T-helper 1 cell treated with Interleukin-12 subunit alpha and Interleukin-12 subunit beta and Interleukin-4 antibody, amounts not matched to agents 30 ng/mL and 1 ng/mL, for 36 hours (primary cell): ENCODE data around the gene ITPR2. TPM values are rescaled to one million over a fixed set of nuclear protein-coding genes. Genes with fewer than 3 reads are reported as not detected.
"Not testable (repeated sequence)": the region's sequence is repeated elsewhere in the genome, so short reads cannot be mapped to it uniquely, and the experiment has no call there.

ENCODE experiments used
- intact Hi-C: fragments of 100-400 bp; cut with micrococcal nuclease; formaldehyde crosslinking; loops from one replicate; pipeline ENCODE4 v1.15.1; 2024
- total RNA-seq: library from RNA; stranded (reverse); gene quantifications from 2 replicates; pipeline ENCODE4 v1.2.3, GENCODE V29; 2022

ITPR2 gene
- total RNA-seq, 1 donor from 2014 or later, result 60.9 TPM

DNA sequence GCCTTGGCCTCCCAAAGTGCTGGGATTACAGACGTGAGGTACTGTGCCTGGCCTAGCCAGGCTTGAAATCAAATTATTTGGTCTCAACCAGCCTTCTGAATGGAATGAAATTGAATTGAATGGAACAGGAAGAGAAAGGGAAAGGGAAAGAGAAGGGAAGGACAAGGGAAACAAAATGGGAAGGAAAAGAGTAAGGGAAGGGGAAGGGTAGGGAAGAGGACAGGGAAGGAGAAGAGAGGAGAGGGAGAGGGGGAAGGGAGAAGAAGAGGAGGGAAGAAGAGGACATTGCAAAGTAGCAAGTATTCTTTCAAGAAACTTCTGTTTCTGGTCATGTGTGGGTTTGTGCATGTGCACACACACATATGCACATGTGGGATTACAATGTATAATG, 97.8 kb downstream of the ITPR2 start:
- intact Hi-C loops, result no loop called here

DNA sequence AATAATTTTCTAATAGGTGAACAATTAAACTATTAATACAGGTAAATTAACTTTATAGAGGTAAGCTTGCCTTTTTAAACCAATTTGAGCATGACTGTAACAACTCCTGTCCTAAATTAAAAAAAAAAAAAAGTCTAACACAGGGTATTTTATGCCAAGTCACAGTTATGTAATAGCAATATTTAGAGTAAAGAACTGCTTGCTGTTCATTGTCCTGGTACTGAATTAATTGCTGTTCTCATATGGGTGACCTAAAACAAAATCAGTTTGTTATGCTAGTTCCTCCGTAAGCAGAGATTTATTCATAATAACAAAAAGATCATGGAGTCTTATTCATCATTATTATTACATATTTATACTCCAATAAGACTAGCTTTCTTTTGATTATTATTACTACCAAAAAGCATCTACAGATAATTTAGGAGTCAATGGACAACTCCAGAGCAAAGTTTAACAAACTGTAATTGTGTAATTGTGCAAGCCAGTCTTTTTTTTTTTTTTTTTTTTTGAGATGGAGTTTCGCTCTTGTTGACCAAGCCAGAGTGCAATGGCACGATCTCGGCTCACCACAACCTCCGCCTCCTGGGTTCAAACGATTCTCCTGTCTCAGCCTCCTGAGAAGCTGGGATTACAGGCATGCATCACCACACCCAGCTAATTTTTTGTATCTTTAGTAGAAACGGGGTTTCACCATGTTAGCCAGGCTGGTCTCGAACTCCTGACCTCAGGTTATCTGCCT, 98.3 kb downstream of the ITPR2 start:
- intact Hi-C loops, result no loop called here

DNA sequence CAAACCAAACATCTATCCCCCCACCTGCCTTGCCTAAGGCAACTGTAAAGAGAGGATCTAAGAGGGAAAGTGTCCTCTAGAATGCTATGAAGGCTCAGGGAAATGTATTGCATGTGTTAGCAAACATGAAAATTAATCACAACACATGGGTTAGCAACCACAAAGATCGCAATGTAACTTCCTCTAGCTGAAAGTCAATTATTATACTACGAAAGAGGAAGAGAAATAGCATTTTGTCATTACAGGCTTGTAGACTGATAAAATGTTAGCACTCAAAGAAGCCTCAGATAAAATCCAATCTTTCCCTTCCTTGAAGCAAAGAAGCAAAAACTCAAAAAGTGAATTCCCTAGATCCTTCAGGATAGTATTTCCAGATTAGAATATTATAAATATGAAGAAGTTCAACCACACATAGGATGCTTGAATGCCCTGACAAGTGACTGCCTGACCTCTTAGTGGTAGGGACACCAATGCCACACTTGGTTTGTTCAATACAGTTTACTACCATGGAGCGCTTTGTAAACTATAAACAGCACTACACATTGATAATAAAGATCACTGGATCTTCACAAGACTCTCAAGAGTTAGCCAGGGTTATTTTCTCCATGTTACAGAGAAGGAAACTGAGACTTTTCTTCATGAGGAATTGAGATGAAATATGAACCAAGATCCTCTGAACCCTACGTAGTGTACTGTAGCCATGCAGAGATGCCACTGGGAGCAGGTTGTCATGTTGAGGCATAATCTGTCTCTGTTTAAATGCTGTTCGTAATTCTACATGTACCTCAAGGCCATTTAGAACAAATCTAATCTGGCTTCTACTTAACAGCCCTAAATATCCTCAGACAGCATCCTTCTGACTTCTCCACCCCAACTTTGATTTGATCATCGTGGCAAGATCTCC, 100.7 kb downstream of the ITPR2 start:
- intact Hi-C loops, result no loop called here

DNA sequence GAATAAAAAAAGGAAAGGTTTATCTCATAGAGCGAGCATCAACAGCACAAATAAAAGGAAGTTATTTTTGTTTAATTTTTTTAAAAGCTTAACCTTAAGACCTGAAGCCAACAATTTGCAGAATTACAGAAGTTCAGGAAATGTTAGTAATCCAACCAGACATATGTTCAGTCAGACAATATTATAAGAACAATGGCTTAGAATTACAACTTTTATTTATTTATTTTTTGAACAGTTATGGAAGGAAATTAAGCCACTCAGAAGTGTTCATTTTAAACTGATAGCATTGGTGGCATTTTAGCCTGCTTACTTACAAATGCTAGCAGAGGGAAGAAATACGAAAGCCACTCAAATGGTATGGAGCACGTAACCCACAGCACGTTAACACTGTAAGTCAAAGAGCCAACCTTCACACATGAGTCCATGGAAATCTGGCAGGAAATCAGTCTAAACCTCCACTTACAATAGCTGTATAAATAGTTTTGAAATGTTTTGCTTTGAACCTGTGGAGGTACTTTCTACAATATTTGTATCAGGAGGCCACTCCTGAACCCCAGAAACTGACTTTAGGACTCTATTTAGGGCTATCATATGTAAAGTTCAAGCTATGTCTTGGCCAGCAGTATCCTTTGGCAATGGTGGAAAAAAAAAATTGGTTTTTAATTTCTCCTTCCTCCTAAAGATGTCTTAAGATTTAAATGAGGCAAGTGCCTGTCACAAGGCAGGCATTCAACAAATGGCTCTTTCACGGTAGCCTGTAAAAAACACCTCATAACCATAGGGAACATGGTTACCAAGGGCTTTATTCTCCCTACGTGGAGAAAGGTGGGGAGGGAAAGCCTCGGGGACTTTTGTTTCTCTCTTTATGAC, 102.3 kb downstream of the ITPR2 start:
- intact Hi-C loops, result no loop called here

DNA sequence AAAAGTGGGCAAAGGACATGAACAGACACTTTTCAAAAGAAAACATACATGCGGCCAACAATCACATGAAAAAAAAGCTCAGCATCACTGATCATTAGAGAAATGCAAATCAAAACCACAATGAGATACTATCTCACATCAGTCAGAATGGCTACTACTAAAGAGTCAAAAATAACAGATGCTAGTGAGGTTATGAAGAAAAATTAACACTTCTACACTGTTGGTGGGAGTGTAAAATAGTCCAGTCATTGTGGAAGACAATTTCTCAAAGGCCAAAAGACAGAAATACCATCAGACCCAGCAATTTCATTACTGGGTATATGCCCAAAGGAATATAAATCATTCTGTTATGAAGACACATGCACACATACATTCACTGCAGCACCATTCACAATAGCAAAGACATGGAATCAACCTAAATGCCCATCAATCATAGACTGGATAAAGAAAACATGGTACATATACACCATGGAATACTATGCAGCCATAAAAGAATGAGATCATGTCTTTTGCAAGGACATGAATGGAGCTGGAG, 103.8 kb downstream of the ITPR2 start:
- intact Hi-C loops, result not testable (repeated sequence)

DNA sequence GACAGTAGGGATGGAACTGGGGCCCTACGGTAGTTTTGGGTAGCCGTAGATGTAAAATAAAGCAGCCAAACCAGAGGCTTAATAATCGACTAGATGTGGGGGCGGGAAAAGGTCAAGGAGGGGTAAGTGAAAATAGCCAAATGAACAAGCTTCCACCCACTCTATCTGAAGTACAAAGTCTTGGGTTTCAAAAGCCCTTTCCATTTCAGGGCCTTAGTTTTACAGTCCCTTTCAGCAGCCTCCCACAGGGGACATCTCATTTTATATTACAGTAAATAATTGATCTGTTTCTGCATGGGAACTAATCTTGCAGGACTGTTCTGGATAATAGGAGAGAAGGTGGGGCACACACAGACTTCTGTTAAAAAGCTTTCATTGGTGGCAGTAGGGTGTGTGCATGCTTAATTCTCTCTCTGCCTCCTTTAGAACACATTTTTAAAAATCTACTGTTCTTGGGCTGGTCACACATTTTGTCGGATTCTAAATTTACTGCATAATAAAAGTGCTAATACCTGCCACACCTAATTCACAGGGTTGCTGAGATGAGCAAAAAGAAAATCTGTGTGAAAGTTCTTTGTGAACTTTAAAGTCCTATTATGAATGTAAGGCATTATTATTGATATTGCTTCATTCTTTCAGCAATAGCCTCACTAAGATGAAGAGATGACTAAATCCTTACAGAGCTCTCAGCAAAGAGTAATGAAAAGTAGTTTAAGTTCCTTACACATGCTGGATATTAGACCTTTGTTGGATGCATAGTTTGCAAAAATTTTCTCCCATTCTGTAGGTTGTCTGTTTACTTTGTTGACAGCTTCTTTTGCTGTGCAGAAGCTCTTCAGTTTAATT, 104.6 kb downstream of the ITPR2 start:
- intact Hi-C loops, result no loop called here

DNA sequence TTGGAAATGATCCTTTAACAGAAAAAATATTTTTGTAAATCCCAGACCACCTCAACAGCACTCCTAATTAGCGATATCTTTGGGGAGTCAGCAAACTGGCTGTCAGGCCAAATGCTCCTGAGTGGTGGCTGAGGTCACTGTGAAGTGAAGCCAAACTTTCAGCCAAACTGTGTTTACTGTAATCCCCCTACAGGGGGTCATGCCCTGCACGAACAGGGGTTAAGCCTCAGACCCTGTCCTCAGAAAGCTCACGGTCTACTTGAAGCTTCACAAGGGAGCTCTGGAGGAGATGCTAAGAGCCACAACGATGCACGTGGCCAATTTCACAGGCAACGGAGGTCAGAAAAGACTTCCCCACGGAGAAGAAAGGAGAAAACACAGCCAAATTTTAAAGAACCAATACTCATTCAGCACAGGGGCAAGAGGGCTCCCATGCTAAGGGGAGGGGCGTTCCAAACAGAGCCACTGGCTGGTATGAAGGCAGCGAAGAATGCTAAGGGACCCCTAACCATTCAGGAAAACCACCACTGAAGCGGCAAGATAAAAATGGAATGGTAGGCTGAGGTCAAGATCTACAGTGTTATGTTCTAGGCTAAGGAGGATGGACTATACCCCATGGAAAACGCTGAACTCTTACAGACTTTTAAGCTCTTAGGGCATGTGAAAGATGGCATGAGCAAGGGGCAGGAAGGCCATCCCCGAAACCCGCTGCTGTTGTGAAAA, 105.4 kb downstream of the ITPR2 start:
- intact Hi-C loops, result no loop called here

DNA sequence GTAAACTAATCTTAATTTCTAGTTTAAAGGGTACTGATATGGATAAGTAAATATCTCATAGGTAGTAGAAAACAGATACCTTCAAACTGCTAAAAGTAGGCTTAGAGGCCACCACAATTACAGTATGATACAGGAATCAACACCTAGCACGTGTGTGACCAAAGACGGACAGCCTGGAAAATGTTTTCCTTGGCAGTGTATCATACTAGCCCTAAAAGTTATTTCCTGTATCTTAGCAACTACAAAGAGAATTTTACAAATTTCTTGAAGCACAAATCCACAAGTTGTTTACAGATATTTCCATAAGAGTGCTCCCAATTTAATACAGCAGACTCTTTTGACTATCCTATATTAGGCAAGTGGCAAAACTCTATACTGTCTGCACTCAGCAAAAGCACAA, 106.0 kb downstream of the ITPR2 start:
- intact Hi-C loops, result no loop called here

DNA sequence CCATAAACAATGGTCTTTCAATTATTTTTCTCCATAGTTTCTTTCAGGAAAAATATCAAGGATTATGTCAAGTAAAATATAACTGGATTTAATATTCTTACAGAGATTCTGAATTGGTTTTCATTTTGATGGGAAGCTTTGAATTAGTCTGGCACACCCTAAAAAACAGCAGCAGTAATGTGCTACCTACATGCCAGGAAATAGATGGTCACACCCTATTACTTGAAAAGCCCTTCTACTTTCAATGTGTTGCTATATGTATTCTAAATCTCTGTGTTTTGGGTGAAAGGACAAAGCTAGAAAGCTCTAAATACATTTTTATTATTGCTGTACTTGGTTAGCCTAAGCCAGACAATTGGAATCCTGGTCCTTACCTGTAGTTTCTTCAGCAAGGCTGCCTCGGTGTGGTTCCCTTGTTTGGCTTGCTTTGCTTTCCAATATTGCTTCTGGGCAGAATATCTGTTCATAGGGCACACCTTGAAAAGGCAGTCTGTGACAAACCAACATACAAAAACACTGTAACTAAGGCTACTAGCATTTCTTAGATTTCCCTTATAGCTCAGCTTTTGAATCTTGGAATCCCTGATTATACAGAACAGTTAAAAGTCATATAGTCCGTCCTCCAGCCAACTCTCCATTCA, 107.6 kb downstream of the ITPR2 start:
- intact Hi-C loops, result no loop called here

DNA sequence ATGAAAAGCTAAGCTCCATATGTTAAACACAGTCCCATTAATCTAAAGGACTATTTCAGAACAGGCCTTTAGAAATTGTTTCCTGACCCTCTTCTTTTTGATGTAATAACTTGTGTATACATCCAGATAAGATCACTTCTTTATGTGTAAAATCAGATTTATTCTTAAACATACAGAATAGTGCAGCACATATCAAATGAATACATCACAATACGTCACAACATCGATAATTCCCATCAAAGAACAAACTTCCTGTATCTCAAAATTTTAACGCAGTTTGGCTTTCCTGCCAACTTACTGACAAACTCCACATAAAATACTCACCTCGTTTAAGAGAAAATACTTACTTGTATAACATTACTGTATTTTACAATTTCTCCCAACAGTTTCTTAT, 108.7 kb downstream of the ITPR2 start:
- intact Hi-C loops, result no loop called here

DNA sequence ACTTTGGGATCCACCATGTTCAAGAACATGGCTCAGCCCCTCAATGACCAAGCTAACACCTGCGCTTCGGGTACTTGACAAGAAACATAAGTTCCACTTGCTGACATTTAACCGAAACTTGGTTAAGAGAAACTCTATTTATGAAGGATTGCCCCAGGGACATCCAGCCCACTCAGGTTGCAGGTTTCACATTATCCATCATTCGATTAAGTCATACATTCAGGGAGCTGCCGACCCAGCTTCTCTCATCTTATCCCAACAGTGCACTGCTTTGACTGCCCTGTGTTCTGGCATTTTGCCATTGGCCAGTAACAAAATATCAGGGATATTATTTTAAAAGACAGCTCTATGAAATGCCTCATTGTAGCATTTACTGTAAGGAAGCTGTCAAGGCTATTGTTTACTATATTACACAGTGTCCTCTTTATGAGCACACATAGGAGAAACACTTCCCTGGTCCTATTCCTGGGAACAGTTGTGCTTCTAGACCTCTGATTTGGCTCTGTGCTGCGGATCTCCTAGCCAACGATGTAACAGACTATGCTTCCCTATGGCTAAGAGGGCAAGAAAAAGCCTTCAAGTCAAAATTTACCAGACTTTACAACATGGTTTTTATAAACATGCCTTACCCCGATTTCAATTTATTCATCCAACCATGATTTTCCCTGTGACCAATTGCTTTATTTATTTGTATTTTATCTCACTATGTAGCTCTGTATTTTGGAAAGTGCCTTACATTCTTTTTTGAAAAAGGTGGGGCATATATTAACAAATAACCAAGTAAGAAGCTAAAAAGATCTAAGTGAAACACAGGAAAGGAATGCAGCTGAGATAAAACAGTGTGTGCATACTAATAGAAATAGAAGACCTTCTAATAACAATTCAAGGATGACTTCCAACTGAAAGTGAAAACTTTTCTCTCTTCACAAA, 109.3 kb downstream of the ITPR2 start:
- intact Hi-C loops, result no loop called here

DNA sequence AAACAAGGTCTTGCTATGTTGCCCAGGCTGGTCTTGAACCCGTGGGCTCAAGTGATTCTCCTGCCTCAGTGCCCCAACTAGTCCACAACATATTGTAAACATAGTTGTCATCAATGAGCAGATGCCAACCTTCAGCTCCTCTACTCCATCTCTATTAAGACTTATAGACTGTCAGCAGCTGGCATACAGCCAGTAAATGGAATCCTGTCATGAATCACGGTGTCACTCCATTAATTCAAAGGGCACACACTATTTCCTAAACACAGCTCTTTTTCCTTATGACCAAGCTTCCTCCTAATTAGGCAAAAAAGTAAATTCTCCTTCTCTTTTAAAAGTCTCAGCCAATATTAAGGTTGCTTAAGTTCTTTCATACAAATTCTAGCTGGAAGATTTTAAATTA, 111.2 kb downstream of the ITPR2 start:
- intact Hi-C loops, result no loop called here

DNA sequence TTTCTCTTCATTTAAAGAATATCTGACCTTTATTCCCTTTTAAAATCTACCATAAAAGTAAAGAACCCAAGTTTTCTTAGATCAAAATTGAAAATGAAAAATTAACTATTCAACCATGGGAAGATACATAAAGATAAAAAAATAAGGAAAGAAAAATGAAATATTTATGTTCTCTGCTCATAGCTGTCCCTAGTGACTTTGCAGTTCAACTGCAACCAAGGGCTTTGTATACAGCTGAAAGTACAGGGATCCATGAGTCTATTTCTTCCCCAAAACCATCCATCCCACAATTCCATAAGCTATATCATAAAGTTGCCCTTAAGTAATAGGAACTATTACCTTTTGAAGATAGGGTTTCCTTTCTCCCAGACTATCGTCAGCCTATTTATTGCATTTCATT, 113.1 kb downstream of the ITPR2 start:
- intact Hi-C loops, result no loop called here

DNA sequence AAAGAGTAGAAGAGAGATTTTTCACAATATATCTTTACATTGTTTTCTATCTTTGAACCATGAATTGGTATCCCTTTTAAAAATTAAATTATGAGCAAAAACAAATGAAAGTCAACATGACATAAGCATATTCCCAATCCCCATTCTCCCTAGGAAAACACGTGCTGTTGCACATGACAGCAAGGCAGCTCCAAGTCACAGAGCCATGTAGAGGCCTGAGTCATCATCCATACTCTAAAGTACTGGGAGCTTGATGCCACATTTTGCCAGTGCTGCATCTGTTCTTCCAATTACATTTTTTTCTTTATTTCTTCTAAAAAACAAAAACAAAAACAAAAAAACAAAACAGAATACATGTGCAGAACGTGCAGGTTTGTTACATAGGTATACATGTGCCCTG, 115.2 kb downstream of the ITPR2 start:
- intact Hi-C loops, result no loop called here

DNA sequence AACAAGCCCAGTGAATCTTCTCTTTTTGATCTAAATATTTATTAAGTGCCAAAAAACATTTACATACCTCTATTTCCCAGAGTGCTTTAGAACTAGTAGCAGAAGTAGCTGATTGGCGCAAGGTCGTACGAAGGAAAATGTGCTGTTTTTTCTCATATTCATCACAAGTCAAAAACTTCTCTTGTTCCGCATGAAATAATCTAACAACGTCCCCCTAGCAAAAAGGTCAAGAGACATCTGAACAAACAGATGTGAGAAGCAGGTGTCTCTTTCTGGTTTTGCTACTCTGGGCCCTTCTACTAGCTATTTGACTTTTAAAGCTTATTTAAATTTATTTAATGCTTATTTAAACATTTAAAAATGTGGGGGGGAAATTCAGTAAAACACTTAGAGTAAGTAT, 117.8 kb downstream of the ITPR2 start:
- intact Hi-C loops, result no loop called here

DNA sequence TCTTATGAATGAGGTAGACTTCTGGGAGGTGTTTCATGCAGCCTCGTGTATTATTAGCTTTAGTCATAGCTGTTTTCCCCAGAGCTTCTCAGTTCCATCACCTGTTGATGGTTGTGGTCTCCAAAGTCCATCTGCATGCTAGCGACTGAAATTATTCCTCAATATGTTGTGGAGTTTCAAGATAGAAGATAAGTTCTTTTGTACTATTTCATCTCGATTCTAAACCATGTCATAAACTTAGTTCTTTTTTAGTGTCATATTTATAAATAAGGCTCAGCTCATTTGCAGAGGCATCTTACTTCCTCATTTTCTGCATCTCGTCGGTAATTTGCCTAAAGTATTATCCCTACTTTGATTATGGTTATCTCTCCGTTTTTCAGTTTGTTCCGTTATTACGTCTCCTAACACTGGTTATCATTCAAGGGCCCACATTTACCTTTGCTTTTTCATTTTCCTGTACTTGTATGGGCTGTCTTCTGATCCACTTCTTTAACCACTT, 119.1 kb downstream of the ITPR2 start:
- intact Hi-C loops, result no loop called here

DNA sequence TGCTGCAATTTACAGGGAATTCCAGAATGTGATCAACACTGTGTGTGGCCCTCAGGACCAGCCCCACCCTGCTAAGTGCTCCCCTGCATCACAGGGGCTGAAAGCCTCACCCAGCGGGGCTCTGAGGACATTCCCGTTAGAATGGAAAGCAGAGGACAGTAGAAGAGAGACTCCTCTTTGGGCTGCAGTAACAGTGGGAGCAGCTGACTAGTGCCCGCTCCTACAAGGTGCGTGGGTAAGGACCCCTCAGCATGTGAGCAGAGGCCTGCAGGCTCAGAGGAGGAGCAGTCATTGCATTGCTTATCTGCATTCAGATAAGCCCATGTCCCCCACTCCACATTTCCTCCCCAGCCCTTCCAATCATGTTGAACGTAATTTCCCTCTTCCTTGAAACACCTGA, 120.1 kb downstream of the ITPR2 start:
- intact Hi-C loops, result no loop called here

DNA sequence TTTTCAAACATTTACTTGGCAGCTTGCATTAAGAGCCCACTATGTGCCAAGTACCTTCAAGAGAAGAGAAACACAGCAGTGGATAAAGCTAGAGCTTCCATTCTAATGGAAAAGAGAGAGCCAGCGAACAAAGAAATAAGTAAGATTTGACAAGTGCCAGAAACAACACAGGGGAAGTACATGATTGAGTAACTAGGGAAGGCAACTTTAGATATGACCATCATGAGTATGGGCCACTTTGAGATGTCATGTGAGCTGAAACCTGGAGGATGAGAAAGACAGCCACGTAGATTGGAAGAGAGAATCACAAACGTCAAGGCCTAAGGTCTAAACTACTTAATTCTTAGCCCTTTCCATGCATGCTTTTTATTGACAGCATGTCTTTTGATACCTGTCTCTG, 121.4 kb downstream of the ITPR2 start:
- intact Hi-C loops, result no loop called here
